Neural cell (in vitro differentiated cells): ENCODE measurements around the gene EFEMP2. TPM values are rescaled to one million over a fixed set of nuclear protein-coding genes. Genes with fewer than 3 reads are reported as not detected.

ENCODE experiments used
- H2AFZ ChIP-seq: fragments of 200-600, 300-800 bp; sonication (generic), shearing (Covaris generic); 2 replicates; pipeline ENCODE4 v1.6.0; 2014; ENCODE audit warnings: low read depth, mild to moderate bottlenecking, antibody characterized with exemption, low read length, moderate library complexity
- H3F3A ChIP-seq: fragments of 200-600 bp; shearing (Covaris generic); 2 replicates; pipeline ENCODE4 v1.6.1; 2016; ENCODE audit warnings: mild to moderate bottlenecking, moderate library complexity, mixed read lengths, antibody characterized with exemption, low read length; ENCODE audit not compliant: insufficient read depth, poor library complexity, severe bottlenecking
- H3K27ac ChIP-seq: fragments of 200-600, 300-800 bp; sonication (generic), shearing (Covaris generic); 2 replicates; pipeline ENCODE4 v1.5.1; 2014; ENCODE audit warnings: mild to moderate bottlenecking, low read length, moderate library complexity
- H3K27me3 ChIP-seq: fragments of 300-800, 200-600 bp; sonication (generic), shearing (Covaris generic); 2 replicates; pipeline ENCODE4 v1.6.0; 2014; ENCODE audit warnings: mild to moderate bottlenecking, low read depth, low read length, moderate library complexity; ENCODE audit not compliant: insufficient read depth
- H3K36me3 ChIP-seq: fragments of 300-800, 200-600 bp; sonication (generic), shearing (Covaris generic); 2 replicates; pipeline ENCODE4 v1.5.1; 2014; ENCODE audit warnings: mild to moderate bottlenecking, antibody characterized with exemption, low read length, moderate library complexity; ENCODE audit not compliant: insufficient read depth
- H3K4me2 ChIP-seq: fragments of 300-800, 200-600 bp; sonication (generic), shearing (Covaris generic); 2 replicates; pipeline ENCODE4 v1.6.0; 2014; ENCODE audit warnings: mild to moderate bottlenecking, low read length
- H3K4me3 ChIP-seq: fragments of 300-800, 200-600 bp; sonication (generic), shearing (Covaris generic); 2 replicates; pipeline ENCODE4 v1.5.1; 2014; ENCODE audit warnings: mild to moderate bottlenecking, low read length, moderate library complexity
- H3K79me2 ChIP-seq: fragments of 200-600 bp; shearing (Covaris generic); replicated peaks from 2 replicates; pipeline ENCODE4 v1.6.0; 2014; ENCODE audit warnings: mild to moderate bottlenecking, low read length, moderate library complexity; ENCODE audit not compliant: insufficient read depth
- H3K9ac ChIP-seq: fragments of 300-800, 200-600 bp; sonication (generic), shearing (Covaris generic); 2 replicates; pipeline ENCODE4 v1.6.1; 2016; ENCODE audit warnings: mild to moderate bottlenecking, low read length, mixed read lengths
- H3K9me2 ChIP-seq: fragments of 200-600 bp; shearing (Covaris generic); 2 replicates; pipeline ENCODE4 v1.6.1; 2016; ENCODE audit warnings: mild to moderate bottlenecking, low read length, mixed read lengths; ENCODE audit not compliant: insufficient read depth
- H3K9me3 ChIP-seq: fragments of 200-600, 300-800 bp; sonication (generic), shearing (Covaris generic); 2 replicates; pipeline ENCODE4 v1.6.1; 2016; ENCODE audit warnings: mild to moderate bottlenecking, mixed run types, low read length, moderate library complexity, mixed read lengths
- H4K20me1 ChIP-seq: fragments of 200-600 bp; shearing (Covaris generic); 2 replicates; pipeline ENCODE4 v1.6.1; 2016; ENCODE audit warnings: mild to moderate bottlenecking, mixed run types; ENCODE audit not compliant: insufficient read depth
- EP300 ChIP-seq: fragments of 450-650 bp; conservative IDR thresholded peaks from 2 replicates; pipeline ENCODE4 v1.6.1; 2014; ENCODE audit warnings: antibody characterized with exemption, mild to moderate bottlenecking, moderate library complexity; ENCODE audit not compliant: poor library complexity, severe bottlenecking
- EZH2 ChIP-seq: fragments of 200-600, 300-800 bp; shearing (Covaris generic), sonication (generic); IDR thresholded peaks from 2 replicates; pipeline ENCODE4 v1.6.1; 2014; ENCODE audit warnings: antibody characterized with exemption, low read length, borderline replicate concordance, mild to moderate bottlenecking; ENCODE audit not compliant: insufficient read depth, poor library complexity, severe bottlenecking
- MXI1 ChIP-seq: fragments of 450-650 bp; conservative IDR thresholded peaks from 2 replicates; pipeline ENCODE4 v1.6.1; 2014; ENCODE audit warnings: antibody characterized with exemption, mild to moderate bottlenecking; ENCODE audit not compliant: poor library complexity, severe bottlenecking
- POLR2AphosphoS5 ChIP-seq: IDR thresholded peaks from 2 replicates; pipeline ENCODE4 v1.6.1; 2012
- RAD21 ChIP-seq: fragments of 450-650 bp; conservative IDR thresholded peaks from 2 replicates; pipeline ENCODE4 v1.6.1; 2014; ENCODE audit warnings: antibody characterized with exemption, mild to moderate bottlenecking, moderate library complexity
- SMC3 ChIP-seq: fragments of 450-650 bp; conservative IDR thresholded peaks from 2 replicates; pipeline ENCODE4 v1.6.1; 2014; ENCODE audit warnings: antibody characterized with exemption, mild to moderate bottlenecking, moderate library complexity; ENCODE audit not compliant: poor library complexity
- TAF1 ChIP-seq: IDR thresholded peaks from 2 replicates; pipeline ENCODE4 v1.6.1; 2012; ENCODE audit warnings: low read depth
- polyA plus RNA-seq: library from polyadenylated mRNA; depleted of rRNA; stranded (reverse); fragments of >200 nt; gene quantifications from 2 replicates; pipeline ENCODE4 v1.2.3, GENCODE V29; 2014
- TF ChIP-seq, protein P1 (sequence below): fragments of 450-650 bp; IDR thresholded peaks from 2 replicates; pipeline ENCODE4 v1.5.1; 2014; ENCODE audit warnings: antibody characterized with exemption, mild to moderate bottlenecking, moderate library complexity; ENCODE audit not compliant: poor library complexity, severe bottlenecking
- TF ChIP-seq, protein P2 (sequence below): IDR thresholded peaks from 2 replicates; pipeline ENCODE4 v1.6.1; 2012; ENCODE audit warnings: borderline replicate concordance

The EFEMP2 gene
- polyA plus RNA-seq, 1 donor from 2014 or later, result 0.67 TPM

DNA sequence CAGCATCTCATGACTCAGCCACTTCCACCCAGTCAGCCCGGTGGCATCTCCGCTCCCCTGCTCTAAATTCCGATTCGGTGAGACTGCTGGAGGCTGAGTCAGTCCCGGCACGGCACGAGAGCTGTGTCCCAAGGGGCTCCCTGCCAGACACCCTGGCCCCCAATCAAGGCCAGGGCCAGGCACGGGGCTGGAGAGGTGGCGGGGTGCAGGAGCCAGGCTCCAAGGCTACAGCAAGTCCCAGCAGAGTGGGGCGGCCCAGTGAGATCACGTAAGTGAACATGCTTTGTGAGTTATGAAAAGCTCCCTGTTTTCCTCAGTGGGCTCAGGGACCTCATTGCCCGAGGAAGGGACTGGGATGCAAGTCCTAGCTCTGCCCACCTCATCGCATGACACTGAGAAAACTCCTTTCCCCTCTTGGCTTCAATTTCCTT is 43.2 kb upstream of the EFEMP2 start:
- Histone ChIP-seq H2AFZ (no peak overlapping the region), H3K9ac (no peak overlapping the region), H4K20me1 (no peaks in the 10 kb centered on the region), H3K27ac (no peak overlapping the region), H3K36me3 (no peaks in the 10 kb centered on the region), H3F3A (no peaks in the 10 kb centered on the region), H3K27me3 (no peaks in the 10 kb centered on the region), H3K4me3 (no peak overlapping the region), H3K9me3 (no peaks in the 10 kb centered on the region), H3K4me2 (no peak overlapping the region), H3K79me2 (peaks cover 20% of the 10 kb centered on the region), H3K9me2 (no peaks in the 10 kb centered on the region)
- TF ChIP-seq MXI1 (no peak), EZH2 (no peak), EP300 (no peak)
- TF ChIP-seq, protein P1, sequence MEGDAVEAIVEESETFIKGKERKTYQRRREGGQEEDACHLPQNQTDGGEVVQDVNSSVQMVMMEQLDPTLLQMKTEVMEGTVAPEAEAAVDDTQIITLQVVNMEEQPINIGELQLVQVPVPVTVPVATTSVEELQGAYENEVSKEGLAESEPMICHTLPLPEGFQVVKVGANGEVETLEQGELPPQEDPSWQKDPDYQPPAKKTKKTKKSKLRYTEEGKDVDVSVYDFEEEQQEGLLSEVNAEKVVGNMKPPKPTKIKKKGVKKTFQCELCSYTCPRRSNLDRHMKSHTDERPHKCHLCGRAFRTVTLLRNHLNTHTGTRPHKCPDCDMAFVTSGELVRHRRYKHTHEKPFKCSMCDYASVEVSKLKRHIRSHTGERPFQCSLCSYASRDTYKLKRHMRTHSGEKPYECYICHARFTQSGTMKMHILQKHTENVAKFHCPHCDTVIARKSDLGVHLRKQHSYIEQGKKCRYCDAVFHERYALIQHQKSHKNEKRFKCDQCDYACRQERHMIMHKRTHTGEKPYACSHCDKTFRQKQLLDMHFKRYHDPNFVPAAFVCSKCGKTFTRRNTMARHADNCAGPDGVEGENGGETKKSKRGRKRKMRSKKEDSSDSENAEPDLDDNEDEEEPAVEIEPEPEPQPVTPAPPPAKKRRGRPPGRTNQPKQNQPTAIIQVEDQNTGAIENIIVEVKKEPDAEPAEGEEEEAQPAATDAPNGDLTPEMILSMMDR, result no peak

GRCh38 chr11:65915101-65915820 is 42.7 kb upstream of the EFEMP2 start:
- no peaks in the 10 kb centered on the region for H3K9me3 ChIP-seq
- H3K36me3 ChIP-seq, result no peaks in the 10 kb centered on the region
- H2AFZ ChIP-seq, result no peak overlapping the region
- no peak overlapping the region for H3K9ac ChIP-seq
- H4K20me1 ChIP-seq, result no peaks in the 10 kb centered on the region
- no peaks in the 10 kb centered on the region for H3K27me3 ChIP-seq
- H3K9me2 ChIP-seq, result no peaks in the 10 kb centered on the region
- H3K4me3 ChIP-seq, result no peak overlapping the region
- no peaks in the 10 kb centered on the region for H3F3A ChIP-seq
- no peak overlapping the region for H3K27ac ChIP-seq
- H3K4me2 ChIP-seq, result no peak overlapping the region
- TF ChIP-seq, protein P2, sequence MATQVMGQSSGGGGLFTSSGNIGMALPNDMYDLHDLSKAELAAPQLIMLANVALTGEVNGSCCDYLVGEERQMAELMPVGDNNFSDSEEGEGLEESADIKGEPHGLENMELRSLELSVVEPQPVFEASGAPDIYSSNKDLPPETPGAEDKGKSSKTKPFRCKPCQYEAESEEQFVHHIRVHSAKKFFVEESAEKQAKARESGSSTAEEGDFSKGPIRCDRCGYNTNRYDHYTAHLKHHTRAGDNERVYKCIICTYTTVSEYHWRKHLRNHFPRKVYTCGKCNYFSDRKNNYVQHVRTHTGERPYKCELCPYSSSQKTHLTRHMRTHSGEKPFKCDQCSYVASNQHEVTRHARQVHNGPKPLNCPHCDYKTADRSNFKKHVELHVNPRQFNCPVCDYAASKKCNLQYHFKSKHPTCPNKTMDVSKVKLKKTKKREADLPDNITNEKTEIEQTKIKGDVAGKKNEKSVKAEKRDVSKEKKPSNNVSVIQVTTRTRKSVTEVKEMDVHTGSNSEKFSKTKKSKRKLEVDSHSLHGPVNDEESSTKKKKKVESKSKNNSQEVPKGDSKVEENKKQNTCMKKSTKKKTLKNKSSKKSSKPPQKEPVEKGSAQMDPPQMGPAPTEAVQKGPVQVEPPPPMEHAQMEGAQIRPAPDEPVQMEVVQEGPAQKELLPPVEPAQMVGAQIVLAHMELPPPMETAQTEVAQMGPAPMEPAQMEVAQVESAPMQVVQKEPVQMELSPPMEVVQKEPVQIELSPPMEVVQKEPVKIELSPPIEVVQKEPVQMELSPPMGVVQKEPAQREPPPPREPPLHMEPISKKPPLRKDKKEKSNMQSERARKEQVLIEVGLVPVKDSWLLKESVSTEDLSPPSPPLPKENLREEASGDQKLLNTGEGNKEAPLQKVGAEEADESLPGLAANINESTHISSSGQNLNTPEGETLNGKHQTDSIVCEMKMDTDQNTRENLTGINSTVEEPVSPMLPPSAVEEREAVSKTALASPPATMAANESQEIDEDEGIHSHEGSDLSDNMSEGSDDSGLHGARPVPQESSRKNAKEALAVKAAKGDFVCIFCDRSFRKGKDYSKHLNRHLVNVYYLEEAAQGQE, result no peak
- TF ChIP-seq RAD21 (no peak), TAF1 (no peak), MXI1 (no peak), POLR2AphosphoS5 (no peak), EP300 (no peak), EZH2 (no peak), SMC3 (no peak)
- TF ChIP-seq, protein P1, result no peak
- peaks cover 17% of the 10 kb centered on the region for H3K79me2 ChIP-seq
